ACC112 (cell line): Measurements from ENCODE around the gene AK9.
"Not testable (repeated sequence)": the region's sequence is repeated elsewhere in the genome, so short reads cannot be mapped to it uniquely, and the experiment has no call there.

Source experiments
- H2AFZ ChIP-seq: fragments of 200-600 bp; sonication (generic); one replicate; pipeline ENCODE4 v1.6.0; 2017; ENCODE audit warnings: antibody characterized with exemption, low read length; ENCODE audit not compliant: unreplicated experiment
- H3K27ac ChIP-seq: fragments of 200-600 bp; sonication (generic); 2 replicates; pipeline ENCODE4 v1.5.1; 2014; ENCODE audit warnings: low read depth, mild to moderate bottlenecking, antibody characterized with exemption, low read length, moderate library complexity
- H3K27me3 ChIP-seq: fragments of 200-600 bp; sonication (generic); 2 replicates; pipeline ENCODE4 v1.6.1; 2014; ENCODE audit warnings: mild to moderate bottlenecking, antibody characterized with exemption, low read length, moderate library complexity, mixed read lengths; ENCODE audit not compliant: insufficient read depth
- H3K36me3 ChIP-seq: fragments of 200-600 bp; sonication (generic); 2 replicates; pipeline ENCODE4 v1.6.1; 2016; ENCODE audit warnings: mild to moderate bottlenecking, antibody characterized with exemption, low read length, moderate library complexity, mixed read lengths; ENCODE audit not compliant: insufficient read depth
- H3K4me1 ChIP-seq: fragments of 200-600 bp; sonication (generic); one replicate; pipeline ENCODE4 v1.6.1; 2016; ENCODE audit warnings: low read length, mixed read lengths; ENCODE audit not compliant: insufficient read depth, unreplicated experiment, control insufficient read depth
- H3K4me3 ChIP-seq: fragments of 200-600 bp; sonication (generic); 2 replicates; pipeline ENCODE4 v1.5.1; 2014; ENCODE audit warnings: mild to moderate bottlenecking, low read depth, low read length
- H3K79me2 ChIP-seq: fragments of 200-600 bp; sonication (generic); one replicate; pipeline ENCODE4 v1.6.0; 2016; ENCODE audit warnings: low read length; ENCODE audit not compliant: control insufficient read depth, unreplicated experiment, insufficient read depth

The AK9 gene

DNA sequence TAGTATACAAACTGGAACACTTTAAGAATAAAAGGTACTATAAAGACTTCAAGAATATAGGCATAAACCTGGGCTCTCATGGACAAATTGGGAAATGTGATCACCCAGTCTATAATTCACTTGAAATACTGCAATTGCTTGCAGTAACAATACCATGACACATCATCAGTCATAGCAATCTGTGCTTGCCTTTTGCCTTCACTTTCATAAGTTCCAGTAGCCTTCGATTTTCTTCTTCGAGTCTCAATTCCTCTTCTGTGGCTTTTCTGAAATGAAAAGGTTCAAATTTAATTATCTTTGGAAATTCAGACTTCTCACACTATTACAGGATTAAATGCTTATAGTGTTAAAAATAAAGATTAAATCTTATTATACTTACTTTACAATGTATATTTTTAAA lies 111.6 kb downstream of the AK9 start:
- H3K79me2 ChIP-seq: no peaks in the 10 kb centered on the region
- H2AFZ ChIP-seq: no peak overlapping the region
- no peak overlapping the region for H3K4me3 ChIP-seq
- H3K27me3 ChIP-seq: peaks cover 13% of the 10 kb centered on the region; the same call in 1 of the 2 replicates
- no peaks in the 10 kb centered on the region for H3K36me3 ChIP-seq
- H3K27ac ChIP-seq: no peak overlapping the region
- no peaks in the 10 kb centered on the region for H3K4me1 ChIP-seq

DNA sequence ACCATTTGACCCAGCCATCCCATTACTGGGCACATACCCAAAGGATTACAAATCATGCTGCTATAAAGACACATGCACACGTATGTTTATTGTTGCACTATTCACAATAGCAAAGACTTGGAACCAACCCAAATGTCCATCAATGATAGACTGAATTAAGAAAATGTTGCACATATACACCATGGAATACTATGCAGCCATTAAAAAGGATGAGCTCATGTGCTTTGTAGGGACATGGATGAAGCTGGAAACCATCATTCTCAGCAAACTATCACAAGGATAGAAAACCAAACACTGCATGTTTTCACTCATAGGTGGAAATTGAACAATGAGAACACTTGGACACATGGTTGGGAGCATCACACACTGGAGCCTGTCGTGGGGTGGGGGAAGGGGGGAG lies 121.1 kb downstream of the AK9 start:
- peaks cover 25% of the 10 kb centered on the region for H3K27me3 ChIP-seq
- not testable (repeated sequence) for H3K27ac ChIP-seq, H2AFZ ChIP-seq, H3K79me2 ChIP-seq, H3K4me3 ChIP-seq, H3K36me3 ChIP-seq, H3K4me1 ChIP-seq

DNA sequence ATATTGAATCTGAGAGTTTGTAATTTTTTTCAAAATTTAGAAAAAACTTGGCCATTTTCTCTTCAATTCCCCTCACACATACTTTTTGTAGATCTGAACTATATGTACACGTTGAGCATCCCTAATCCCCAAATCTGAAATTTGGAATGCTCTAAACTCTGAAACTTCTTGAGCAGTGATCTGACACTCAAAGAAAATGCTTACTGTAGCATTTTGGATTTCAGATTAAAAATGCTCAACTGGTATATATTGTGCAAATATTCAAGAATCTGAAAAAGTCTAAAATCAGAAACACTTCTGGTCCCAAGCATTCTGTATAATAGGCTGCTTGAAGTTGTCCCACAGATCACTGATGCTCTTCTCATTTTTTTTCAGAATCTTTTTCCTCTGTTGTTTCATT lies 129.2 kb downstream of the AK9 start:
- no peaks in the 10 kb centered on the region for H3K4me1 ChIP-seq

GRCh38 chr6:109531446-109531845 lies 159.6 kb downstream of the AK9 start:
- Histone ChIP-seq H3K4me1 (no peaks in the 10 kb centered on the region), H3K27ac (no peak overlapping the region), H2AFZ (no peak overlapping the region), H3K27me3 (no peaks in the 10 kb centered on the region), H3K79me2 (no peaks in the 10 kb centered on the region), H3K36me3 (no peaks in the 10 kb centered on the region), H3K4me3 (no peak overlapping the region)

More for the DNA sequence above, 129.2 kb downstream of the AK9 start:
- Histone ChIP-seq H3K27me3 (peaks cover 11% of the 10 kb centered on the region; the same call in 1 of the 2 replicates), H3K79me2 (no peaks in the 10 kb centered on the region), H2AFZ (no peak overlapping the region), H3K36me3 (no peaks in the 10 kb centered on the region), H3K4me3 (no peak overlapping the region), H3K27ac (no peak overlapping the region)

- Histone ChIP-seq H3K4me3 (no peak overlapping the region), H3K36me3 (no peaks in the 10 kb centered on the region), H3K79me2 (no peaks in the 10 kb centered on the region), H2AFZ (no peak overlapping the region), H3K27me3 (no peaks in the 10 kb centered on the region), H3K27ac (no peak overlapping the region), H3K4me1 (peaks cover 7% of the 10 kb centered on the region)
These were observed 163.0 kb downstream of the AK9 start for GRCh38 chr6:109527989-109528388.

DNA sequence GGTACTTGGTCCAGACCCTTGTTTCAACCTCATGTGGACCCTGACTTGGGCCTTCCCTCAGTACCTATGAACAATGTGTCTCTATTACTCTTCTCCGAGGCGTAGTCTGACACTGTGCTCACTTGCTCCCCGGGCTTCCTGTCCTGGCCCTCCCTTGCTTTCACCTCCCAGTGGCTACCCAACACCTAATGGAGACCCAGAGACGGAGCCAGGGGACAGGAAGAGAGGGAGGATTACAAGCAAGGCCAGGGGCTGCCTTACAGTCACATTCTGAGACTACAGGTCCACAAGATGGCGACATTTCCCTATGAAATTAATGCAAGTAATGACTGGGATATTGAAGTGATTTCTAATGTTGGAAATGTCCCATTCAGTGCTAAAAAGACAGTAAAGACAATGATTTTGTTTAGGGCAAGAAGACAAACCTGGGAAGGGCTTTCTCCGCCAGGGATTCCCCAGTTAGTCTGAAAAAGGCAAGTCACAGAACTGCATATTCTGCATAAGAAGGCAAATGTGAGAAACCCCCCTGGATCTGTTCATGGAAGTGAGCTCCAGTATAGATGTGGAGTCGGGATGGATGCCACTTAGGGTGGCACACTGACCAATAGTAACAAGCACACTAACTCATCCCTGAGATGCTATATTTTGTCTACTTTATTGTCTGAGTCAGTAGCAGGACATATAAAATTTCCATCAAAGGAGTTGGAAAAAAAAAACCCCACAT lies 163.9 kb downstream of the AK9 start:
- H3K36me3 ChIP-seq: no peaks in the 10 kb centered on the region
- no peaks in the 10 kb centered on the region for H3K79me2 ChIP-seq
- H3K4me1 ChIP-seq: peaks cover 7% of the 10 kb centered on the region
- no peak overlapping the region for H3K27ac ChIP-seq
- no peak overlapping the region for H3K4me3 ChIP-seq
- no peaks in the 10 kb centered on the region for H3K27me3 ChIP-seq
- no peak overlapping the region for H2AFZ ChIP-seq

DNA sequence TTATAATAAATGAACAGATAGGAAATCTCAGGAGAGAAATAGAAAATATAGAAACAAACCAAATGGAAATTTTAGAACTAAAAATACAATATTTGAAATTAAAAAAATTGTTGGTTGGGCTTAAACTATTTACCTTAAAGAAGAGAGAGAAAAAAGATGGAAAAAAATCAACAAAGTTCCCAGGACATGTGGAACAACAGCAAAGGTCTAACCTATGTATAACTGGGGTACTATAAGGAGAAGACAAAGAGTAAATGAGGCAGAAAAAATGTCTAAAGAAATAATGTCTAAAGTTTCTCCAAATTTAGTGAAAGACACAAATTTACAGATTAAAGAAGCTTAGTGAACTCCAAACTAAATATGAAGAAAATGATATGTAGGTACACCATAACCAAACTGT lies 166.9 kb downstream of the AK9 start:
- no peaks in the 10 kb centered on the region for H3K27me3 ChIP-seq
- no peaks in the 10 kb centered on the region for H3K36me3 ChIP-seq
- H3K4me1 ChIP-seq: peaks cover 7% of the 10 kb centered on the region
- H2AFZ ChIP-seq: no peak overlapping the region
- no peak overlapping the region for H3K4me3 ChIP-seq
- H3K79me2 ChIP-seq: no peaks in the 10 kb centered on the region
- no peak overlapping the region for H3K27ac ChIP-seq

DNA sequence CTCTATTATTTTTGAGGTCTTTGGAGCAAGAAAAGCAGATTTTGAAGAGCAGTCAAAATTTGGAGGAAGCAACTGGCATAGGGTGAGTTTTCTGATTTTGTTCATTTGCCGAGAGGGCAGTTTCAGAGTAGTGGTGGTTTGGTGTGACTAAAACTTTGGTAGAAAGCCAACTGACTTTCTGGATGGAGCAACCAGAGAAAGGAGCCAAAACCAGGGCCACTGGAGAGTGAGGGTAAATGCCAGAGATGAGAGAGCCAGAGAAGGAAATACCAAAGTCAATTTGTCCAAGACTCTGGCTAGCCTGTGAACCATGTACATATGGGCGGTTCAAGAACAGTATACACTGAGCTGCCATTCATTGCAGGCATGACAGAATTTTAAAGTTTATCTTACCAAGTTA lies 167.5 kb downstream of the AK9 start:
- no peaks in the 10 kb centered on the region for H3K27me3 ChIP-seq
- peaks cover 7% of the 10 kb centered on the region for H3K4me1 ChIP-seq
- H2AFZ ChIP-seq: no peak overlapping the region
- H3K4me3 ChIP-seq: no peak overlapping the region
- no peak overlapping the region for H3K27ac ChIP-seq
- no peaks in the 10 kb centered on the region for H3K79me2 ChIP-seq
- H3K36me3 ChIP-seq: no peaks in the 10 kb centered on the region

- no peaks in the 10 kb centered on the region for H3K36me3 ChIP-seq
- no peaks in the 10 kb centered on the region for H3K27me3 ChIP-seq
- H3K4me1 ChIP-seq: peaks cover 8% of the 10 kb centered on the region
- no peak overlapping the region for H3K27ac ChIP-seq
- H3K79me2 ChIP-seq: no peaks in the 10 kb centered on the region
- no peak overlapping the region for H3K4me3 ChIP-seq
- H2AFZ ChIP-seq: no peak overlapping the region
These were observed 169.9 kb downstream of the AK9 start for GRCh38 chr6:109521080-109521479.

DNA sequence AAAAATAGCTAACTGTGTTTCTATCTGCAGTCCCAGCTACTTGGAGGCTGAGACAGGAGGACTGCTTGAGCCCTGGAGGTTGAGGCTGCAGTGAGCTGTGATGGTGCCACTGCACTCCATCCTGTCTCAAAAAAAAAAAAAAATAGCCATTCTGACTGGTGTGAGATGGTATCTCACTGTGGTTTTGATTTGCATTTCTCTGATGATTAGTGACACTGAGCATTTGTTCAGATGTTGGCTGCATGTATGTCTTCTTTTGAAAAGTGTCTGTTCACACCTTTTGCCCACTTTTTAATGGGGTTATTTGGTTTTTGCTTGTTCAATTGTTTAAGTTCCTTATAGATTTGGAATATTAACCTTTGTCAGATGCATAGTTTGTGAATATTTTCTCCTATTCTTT lies 171.4 kb downstream of the AK9 start:
- H3K27ac ChIP-seq, H3K27me3 ChIP-seq, H2AFZ ChIP-seq, H3K36me3 ChIP-seq, H3K4me3 ChIP-seq, H3K79me2 ChIP-seq: not testable (repeated sequence)
- H3K4me1 ChIP-seq: peaks cover 18% of the 10 kb centered on the region

DNA sequence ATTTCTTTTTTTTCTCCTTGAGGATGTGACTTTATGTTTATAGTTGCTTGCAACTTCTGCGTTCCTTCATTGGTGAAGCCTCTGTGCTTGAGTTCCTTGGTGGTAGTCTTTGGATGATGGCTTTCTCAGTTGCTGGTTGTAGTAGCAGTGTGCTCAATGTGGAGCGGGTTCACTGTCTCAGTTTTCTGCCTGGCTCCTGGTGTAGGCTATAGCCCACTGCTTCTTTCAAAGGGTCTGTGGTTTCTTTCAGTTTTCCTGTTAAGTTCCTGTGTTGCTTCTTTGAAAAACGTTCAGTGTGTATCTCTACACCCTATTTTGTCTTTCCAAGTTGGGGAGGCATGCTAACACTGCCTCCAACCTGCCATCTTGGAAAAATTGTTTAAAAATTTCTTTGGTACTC lies 174.1 kb downstream of the AK9 start:
- Histone ChIP-seq H2AFZ (no peak overlapping the region), H3K27ac (no peak overlapping the region), H3K4me1 (peaks cover 10% of the 10 kb centered on the region), H3K79me2 (no peaks in the 10 kb centered on the region), H3K27me3 (no peaks in the 10 kb centered on the region), H3K4me3 (no peak overlapping the region), H3K36me3 (no peaks in the 10 kb centered on the region)
